ENCODE results near the gene HOXB1. TPM values are rescaled to one million over a fixed set of nuclear protein-coding genes. Genes with fewer than 3 reads are reported as not detected.

Gene HOXB1
- total RNA-seq, 1 donor from 2014 or later: not detected

DNA sequence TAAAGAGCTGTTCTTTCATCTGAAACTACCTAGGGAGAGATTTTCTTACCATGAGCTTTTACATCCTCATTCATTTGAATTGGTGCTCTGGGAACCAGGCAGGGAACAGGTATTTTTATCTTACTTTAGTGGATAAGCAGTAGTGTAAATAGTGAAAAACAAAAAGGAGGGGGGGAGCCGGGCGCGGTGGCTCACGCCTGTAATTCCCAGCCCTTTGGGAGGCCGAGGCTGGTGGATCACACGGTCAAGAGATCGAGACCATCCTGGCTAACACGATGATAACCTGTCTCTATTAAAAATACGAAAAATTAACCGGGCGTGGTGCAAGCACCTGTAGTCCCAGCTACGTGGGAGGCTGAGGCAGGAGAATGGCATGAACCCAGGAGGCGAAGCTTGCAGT is 41.0 kb downstream of the HOXB1 start:
- Histone ChIP-seq H3K4me3 (no peak overlapping the region), H3K4me2 (peak overlapping the region; percentile 1), H3K9me3 (ENCODE audit: low read depth) (no peaks in the 10 kb centered on the region), H3K4me1 (peaks cover 13% of the 10 kb centered on the region), H2AFZ (replicated peaks) (no peak overlapping the region), H3K9ac (no peak overlapping the region), H3K27ac (no peak overlapping the region), H3K36me3 (no peaks in the 10 kb centered on the region), H3K27me3 (peaks cover 57% of the 10 kb centered on the region), H3F3A (ENCODE audit: low read depth) (peaks cover 22% of the 10 kb centered on the region), H3K79me2 (ENCODE audit: low read depth) (no peaks in the 10 kb centered on the region), H4K20me1 (ENCODE audit: low read depth) (no peaks in the 10 kb centered on the region)
- Mint-ChIP-seq H3K36me3 (no peaks in the 10 kb centered on the region), H3K4me1 (peaks cover 28% of the 10 kb centered on the region), H3K9me3 (no peaks in the 10 kb centered on the region), H3K4me3 (no peak overlapping the region), H3K27me3 (ENCODE audit: insufficient read depth, low read depth) (peaks cover 46% of the 10 kb centered on the region), H3K27ac (no peak overlapping the region)
- TF ChIP-seq EZH2 (IDR thresholded peaks at IDR 0.05): no peak
- TF ChIP-seq, protein P1, sequence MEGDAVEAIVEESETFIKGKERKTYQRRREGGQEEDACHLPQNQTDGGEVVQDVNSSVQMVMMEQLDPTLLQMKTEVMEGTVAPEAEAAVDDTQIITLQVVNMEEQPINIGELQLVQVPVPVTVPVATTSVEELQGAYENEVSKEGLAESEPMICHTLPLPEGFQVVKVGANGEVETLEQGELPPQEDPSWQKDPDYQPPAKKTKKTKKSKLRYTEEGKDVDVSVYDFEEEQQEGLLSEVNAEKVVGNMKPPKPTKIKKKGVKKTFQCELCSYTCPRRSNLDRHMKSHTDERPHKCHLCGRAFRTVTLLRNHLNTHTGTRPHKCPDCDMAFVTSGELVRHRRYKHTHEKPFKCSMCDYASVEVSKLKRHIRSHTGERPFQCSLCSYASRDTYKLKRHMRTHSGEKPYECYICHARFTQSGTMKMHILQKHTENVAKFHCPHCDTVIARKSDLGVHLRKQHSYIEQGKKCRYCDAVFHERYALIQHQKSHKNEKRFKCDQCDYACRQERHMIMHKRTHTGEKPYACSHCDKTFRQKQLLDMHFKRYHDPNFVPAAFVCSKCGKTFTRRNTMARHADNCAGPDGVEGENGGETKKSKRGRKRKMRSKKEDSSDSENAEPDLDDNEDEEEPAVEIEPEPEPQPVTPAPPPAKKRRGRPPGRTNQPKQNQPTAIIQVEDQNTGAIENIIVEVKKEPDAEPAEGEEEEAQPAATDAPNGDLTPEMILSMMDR (IDR thresholded peaks at IDR 0.05): no peak
- no peak for TF ChIP-seq EZH2phosphoT487 (IDR thresholded peaks at IDR 0.05)
- DNase-seq (ENCODE audit: low spot score): peak; percentile 49

DNA sequence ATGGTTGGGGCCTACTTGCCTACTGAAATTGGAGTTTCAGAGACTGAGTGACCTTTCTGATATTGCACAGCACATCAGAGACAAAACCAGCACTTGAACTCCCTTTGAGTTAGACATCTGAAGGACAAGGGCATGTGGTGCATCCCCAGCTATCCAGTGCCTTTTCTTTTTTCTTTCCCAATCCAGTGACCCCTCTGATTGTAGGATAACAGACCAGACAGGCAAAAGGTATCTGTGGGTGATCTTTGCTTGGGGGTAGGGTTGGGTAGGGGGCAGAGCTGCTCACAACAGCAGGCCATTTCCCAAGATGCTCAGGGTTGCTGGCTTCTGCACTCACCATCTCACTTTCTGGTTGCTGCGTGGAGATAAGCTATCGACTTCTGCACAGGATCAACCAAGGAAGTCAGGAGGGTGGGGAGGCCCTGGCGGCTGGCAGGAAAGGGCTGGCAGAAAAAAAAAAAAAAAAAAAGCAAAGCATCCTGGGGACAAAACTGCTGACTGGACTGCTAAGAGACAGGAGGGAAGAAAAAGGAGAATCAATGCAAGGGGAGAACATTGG is 42.2 kb downstream of the HOXB1 start:
- Histone ChIP-seq H3K4me1 (peaks cover 13% of the 10 kb centered on the region), H3F3A (ENCODE audit: low read depth) (peaks cover 22% of the 10 kb centered on the region), H4K20me1 (ENCODE audit: low read depth) (no peaks in the 10 kb centered on the region), H3K27me3 (peaks cover 46% of the 10 kb centered on the region), H2AFZ (replicated peaks) (no peak overlapping the region), H3K27ac (no peak overlapping the region), H3K9ac (no peak overlapping the region), H3K4me3 (no peak overlapping the region), H3K79me2 (ENCODE audit: low read depth) (no peaks in the 10 kb centered on the region), H3K4me2 (no peak overlapping the region), H3K9me3 (ENCODE audit: low read depth) (no peaks in the 10 kb centered on the region), H3K36me3 (no peaks in the 10 kb centered on the region)
- no peaks in the 10 kb centered on the region for H3K36me3 Mint-ChIP-seq
- peaks cover 31% of the 10 kb centered on the region for H3K4me1 Mint-ChIP-seq
- DNase-seq (ENCODE audit: low spot score): no peak
- H3K9me3 Mint-ChIP-seq: no peaks in the 10 kb centered on the region
- H3K27me3 Mint-ChIP-seq (ENCODE audit: insufficient read depth, low read depth): peaks cover 40% of the 10 kb centered on the region
- TF ChIP-seq EZH2phosphoT487 (IDR thresholded peaks at IDR 0.05): no peak
- TF ChIP-seq, protein P1 (IDR thresholded peaks at IDR 0.05): no peak
- no peak for TF ChIP-seq EZH2 (IDR thresholded peaks at IDR 0.05)
- no peak overlapping the region for H3K27ac Mint-ChIP-seq
- H3K4me3 Mint-ChIP-seq: peak overlapping the region; percentile 15

DNA sequence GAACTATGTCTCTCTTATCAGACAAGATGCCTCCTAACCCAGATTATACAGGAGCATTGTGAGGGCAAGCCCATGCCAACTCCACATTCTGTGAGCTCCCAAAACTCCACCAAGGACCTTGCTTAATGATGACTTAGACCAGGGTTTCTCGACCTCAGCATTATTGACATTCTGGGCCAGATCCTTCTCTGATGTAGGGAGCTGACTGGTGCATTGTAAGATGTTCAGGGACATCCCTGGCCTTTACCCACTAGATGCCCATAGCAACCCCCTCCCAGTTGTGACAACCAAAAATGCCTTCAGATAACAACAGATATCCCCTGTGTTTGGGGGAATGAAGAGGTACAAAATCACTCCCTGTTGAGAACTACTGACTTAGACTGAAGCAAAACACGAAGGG is 43.6 kb downstream of the HOXB1 start:
- Histone ChIP-seq H3K27ac (no peak overlapping the region), H3K4me1 (peaks cover 13% of the 10 kb centered on the region), H3K4me3 (no peak overlapping the region), H3K9ac (no peak overlapping the region), H3K36me3 (no peaks in the 10 kb centered on the region), H3F3A (ENCODE audit: low read depth) (peaks cover 22% of the 10 kb centered on the region), H3K4me2 (no peak overlapping the region), H2AFZ (replicated peaks) (no peak overlapping the region), H3K9me3 (ENCODE audit: low read depth) (no peaks in the 10 kb centered on the region), H4K20me1 (ENCODE audit: low read depth) (no peaks in the 10 kb centered on the region), H3K27me3 (peaks cover 32% of the 10 kb centered on the region), H3K79me2 (ENCODE audit: low read depth) (no peaks in the 10 kb centered on the region)
- Mint-ChIP-seq H3K4me3 (no peak overlapping the region), H3K4me1 (peaks cover 37% of the 10 kb centered on the region), H3K27ac (no peak overlapping the region), H3K27me3 (ENCODE audit: insufficient read depth, low read depth) (peaks cover 34% of the 10 kb centered on the region), H3K9me3 (no peaks in the 10 kb centered on the region), H3K36me3 (no peaks in the 10 kb centered on the region)
- TF ChIP-seq, protein P1 (IDR thresholded peaks at IDR 0.05): no peak
- TF ChIP-seq EZH2phosphoT487 (IDR thresholded peaks at IDR 0.05) (no peak), EZH2 (IDR thresholded peaks at IDR 0.05) (no peak)
- DNase-seq (ENCODE audit: low spot score): no peak
